NT2/D1 (cell line): Measurements from ENCODE around the gene PATJ.
"Not testable (repeated sequence)": the region's sequence is repeated elsewhere in the genome, so short reads cannot be mapped to it uniquely, and the experiment has no call there.

Experiments used
- DNase-seq: peaks from one replicate; pipeline ENCODE4 v3.0.0-alpha.2; 2011; ENCODE audit warnings: low read depth, low spot score
- H3K27me3 ChIP-seq: 2 replicates; pipeline ENCODE4 v1.6.0; 2011; ENCODE audit warnings: mild to moderate bottlenecking; ENCODE audit not compliant: insufficient read length, insufficient read depth
- H3K36me3 ChIP-seq: 2 replicates; pipeline ENCODE4 v1.6.1; 2011; ENCODE audit warnings: mild to moderate bottlenecking, low read length, mixed read lengths; ENCODE audit not compliant: insufficient read depth, insufficient read length
- H3K4me1 ChIP-seq: 2 replicates; pipeline ENCODE4 v1.5.1; 2011; ENCODE audit not compliant: insufficient read depth, insufficient read length
- H3K4me3 ChIP-seq: 2 replicates; pipeline ENCODE4 v1.5.1; 2011; ENCODE audit warnings: low read depth; ENCODE audit not compliant: insufficient read length
- H3K9ac ChIP-seq: 2 replicates; pipeline ENCODE4 v1.6.0; 2011; ENCODE audit warnings: low read depth; ENCODE audit not compliant: insufficient read length
- H3K9me3 ChIP-seq: 2 replicates; pipeline ENCODE4 v1.5.1; 2011; ENCODE audit warnings: mild to moderate bottlenecking, low read length; ENCODE audit not compliant: insufficient read depth
- SUZ12 ChIP-seq: IDR thresholded peaks from 2 replicates; pipeline ENCODE4 v1.6.1; 2011; ENCODE audit not compliant: insufficient read length, insufficient read depth; ENCODE audit errors: extremely low read depth
- YY1 ChIP-seq: IDR thresholded peaks from 2 replicates; pipeline ENCODE4 v1.6.1; 2011; ENCODE audit not compliant: insufficient read length, insufficient read depth
- ZNF274 ChIP-seq: IDR thresholded peaks from 2 replicates; pipeline ENCODE4 v1.6.1; 2011; ENCODE audit warnings: mild to moderate bottlenecking, low read depth, low read length

The PATJ gene

GRCh38 chr1:62212411-62212810 lies 470.1 kb downstream of the PATJ start:
- Histone ChIP-seq H3K27me3 (no peaks in the 10 kb centered on the region), H3K36me3 (peaks cover 44% of the 10 kb centered on the region), H3K9ac (no peak overlapping the region), H3K9me3 (peaks cover 4% of the 10 kb centered on the region), H3K4me3 (no peak overlapping the region), H3K4me1 (no peaks in the 10 kb centered on the region)
- DNase-seq: no peak
- TF ChIP-seq SUZ12 (no peak), YY1 (no peak)

DNA sequence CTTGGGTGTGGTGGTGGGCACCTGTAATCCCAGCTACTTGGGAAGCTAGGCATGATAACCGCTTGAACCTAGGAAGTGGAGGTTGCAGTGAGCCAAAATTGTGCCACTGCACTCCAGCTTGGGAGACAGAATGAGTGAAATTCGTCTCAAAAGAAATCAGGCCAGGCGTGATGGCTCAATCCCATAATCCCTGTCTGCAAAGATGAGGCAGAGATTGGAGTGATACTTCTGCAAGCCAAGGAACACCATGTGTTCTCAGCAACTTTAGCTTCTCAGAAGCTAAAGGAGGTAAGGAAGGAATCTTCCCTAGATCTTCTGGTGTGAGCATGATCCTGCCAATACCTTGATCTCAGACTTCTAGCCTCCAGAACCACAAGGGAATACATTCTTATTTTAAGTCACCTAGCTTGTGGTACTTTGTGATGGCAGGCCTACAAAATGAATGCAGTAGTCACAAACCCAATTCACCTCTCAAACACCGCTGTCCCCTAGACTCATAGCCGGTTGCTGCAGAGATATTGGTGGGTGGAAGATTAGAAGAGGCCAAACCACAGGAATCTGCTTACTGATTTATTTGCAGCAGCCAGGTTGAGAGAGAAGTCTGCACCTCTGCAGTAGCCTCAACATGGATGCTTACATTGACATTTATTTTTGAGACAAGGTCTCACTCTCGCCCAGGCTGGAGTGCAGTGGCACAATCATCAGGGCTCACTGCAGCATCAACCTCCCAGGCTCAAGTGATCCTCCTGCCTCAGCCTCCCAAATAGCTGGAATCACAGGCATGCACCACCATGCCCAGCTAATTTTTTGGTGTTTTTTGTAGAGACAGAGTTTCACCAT lies 471.0 kb downstream of the PATJ start:
- Histone ChIP-seq H3K9me3 (peaks cover 4% of the 10 kb centered on the region; the same call in 1 of the 2 replicates), H3K36me3 (peaks cover 44% of the 10 kb centered on the region), H3K4me3 (no peak overlapping the region), H3K4me1 (no peaks in the 10 kb centered on the region), H3K27me3 (no peaks in the 10 kb centered on the region), H3K9ac (no peak overlapping the region)
- TF ChIP-seq YY1: no peak
- TF ChIP-seq SUZ12: no peak
- no peak for TF ChIP-seq ZNF274
- DNase-seq: peak; percentile 46

DNA sequence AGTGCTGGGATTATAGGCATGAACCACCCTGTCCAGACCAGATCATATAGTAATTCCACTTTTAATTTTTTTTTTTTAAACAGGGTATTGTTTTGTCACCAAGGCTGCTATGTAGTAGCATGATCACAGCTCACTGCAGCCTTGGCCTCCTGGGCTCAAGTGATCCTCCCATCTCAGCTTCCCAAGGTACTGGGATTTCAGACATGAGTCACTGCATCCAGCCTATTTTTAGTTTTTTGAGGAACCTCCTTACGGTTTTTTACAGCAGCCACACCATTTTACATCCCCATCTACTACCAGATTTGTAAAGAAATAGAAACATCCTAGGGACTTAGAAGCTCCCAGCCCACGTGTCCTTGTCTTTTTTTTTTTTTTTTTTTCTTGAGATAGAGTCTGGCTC lies 476.3 kb downstream of the PATJ start:
- H3K4me3 ChIP-seq: no peak overlapping the region
- DNase-seq: no peak
- peaks cover 26% of the 10 kb centered on the region for H3K36me3 ChIP-seq
- TF ChIP-seq SUZ12 (no peak), ZNF274 (no peak), YY1 (no peak)
- no peaks in the 10 kb centered on the region for H3K9me3 ChIP-seq
- no peak overlapping the region for H3K9ac ChIP-seq
- no peaks in the 10 kb centered on the region for H3K27me3 ChIP-seq
- H3K4me1 ChIP-seq: no peaks in the 10 kb centered on the region

DNA sequence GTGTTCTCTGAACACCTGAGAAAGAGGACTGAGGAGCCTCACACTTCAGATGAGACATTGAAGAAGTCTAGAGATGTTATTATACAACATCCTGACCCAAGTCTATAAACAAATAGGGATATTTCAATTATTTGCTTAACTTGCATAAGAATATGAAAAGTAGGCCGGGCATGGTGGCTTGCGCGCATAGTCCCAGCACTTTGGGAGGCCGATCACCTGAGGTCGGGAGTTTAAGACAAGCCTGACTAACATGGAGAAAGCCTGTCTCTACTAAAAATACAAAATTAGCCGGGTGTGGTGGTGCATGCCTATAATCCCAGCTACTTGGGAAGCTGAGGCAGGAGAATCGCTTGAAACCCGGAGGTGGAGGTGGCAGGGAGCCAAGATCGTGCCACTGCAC lies 478.2 kb downstream of the PATJ start:
- not testable (repeated sequence) for H3K27me3 ChIP-seq, H3K9ac ChIP-seq

GRCh38 chr1:62221171-62221570 lies 478.9 kb downstream of the PATJ start:
- no peaks in the 10 kb centered on the region for H3K9me3 ChIP-seq
- H3K4me3 ChIP-seq: no peak overlapping the region
- no peaks in the 10 kb centered on the region for H3K4me1 ChIP-seq
- no peak overlapping the region for H3K9ac ChIP-seq
- peaks cover 35% of the 10 kb centered on the region for H3K36me3 ChIP-seq
- no peak for TF ChIP-seq SUZ12
- no peak for TF ChIP-seq ZNF274
- TF ChIP-seq YY1: no peak
- no peak for DNase-seq
- no peaks in the 10 kb centered on the region for H3K27me3 ChIP-seq

More for the DNA sequence above, 478.2 kb downstream of the PATJ start:
- DNase-seq, H3K9me3 ChIP-seq, H3K4me1 ChIP-seq, H3K4me3 ChIP-seq: not testable (repeated sequence)
- peaks cover 35% of the 10 kb centered on the region for H3K36me3 ChIP-seq

GRCh38 chr1:62222321-62222720 lies 480.0 kb downstream of the PATJ start:
- Histone ChIP-seq H3K4me1 (peaks cover 3% of the 10 kb centered on the region), H3K4me3 (no peak overlapping the region), H3K36me3 (peaks cover 46% of the 10 kb centered on the region), H3K9ac (no peak overlapping the region), H3K27me3 (no peaks in the 10 kb centered on the region), H3K9me3 (no peaks in the 10 kb centered on the region)
- no peak for DNase-seq
- TF ChIP-seq ZNF274 (no peak), YY1 (no peak), SUZ12 (no peak)

DNA sequence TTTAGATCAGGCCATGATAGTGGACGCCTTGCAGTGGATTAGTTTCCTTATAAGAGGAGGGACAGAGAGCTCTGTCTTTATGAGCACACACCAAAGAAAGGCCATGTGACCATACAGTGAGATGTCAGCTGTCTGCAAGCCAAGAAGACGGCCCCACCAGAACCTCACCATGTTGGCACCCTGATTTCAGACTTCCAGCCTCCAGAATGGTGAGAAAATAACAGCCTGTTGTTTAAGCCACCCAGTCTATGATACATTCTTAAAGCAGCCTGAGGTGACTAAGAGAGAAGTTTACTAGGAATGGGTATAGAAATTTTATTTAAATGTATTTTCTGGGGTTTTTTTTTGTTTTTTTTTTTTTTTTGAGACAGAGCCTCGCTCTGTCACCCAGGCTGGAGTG lies 481.9 kb downstream of the PATJ start:
- TF ChIP-seq ZNF274 (no peak), YY1 (no peak), SUZ12 (no peak)
- Histone ChIP-seq H3K4me1 (peaks cover 17% of the 10 kb centered on the region), H3K9ac (no peak overlapping the region), H3K9me3 (no peaks in the 10 kb centered on the region), H3K27me3 (no peaks in the 10 kb centered on the region), H3K4me3 (no peak overlapping the region), H3K36me3 (peaks cover 50% of the 10 kb centered on the region)
- no peak for DNase-seq

- no peaks in the 10 kb centered on the region for H3K27me3 ChIP-seq
- TF ChIP-seq YY1 (no peak), ZNF274 (no peak)
- H3K4me3 ChIP-seq: no peak overlapping the region
- peaks cover 47% of the 10 kb centered on the region for H3K36me3 ChIP-seq
- no peak overlapping the region for H3K9ac ChIP-seq
- DNase-seq: no peak
- no peaks in the 10 kb centered on the region for H3K9me3 ChIP-seq
- peaks cover 30% of the 10 kb centered on the region for H3K4me1 ChIP-seq
Observed at GRCh38 chr1:62227496-62227895, 485.2 kb downstream of the PATJ start.
